ENCODE data around the gene GPC6.

- TF ChIP-seq CTCF (IDR thresholded peaks at IDR 0.05; ENCODE audit: low read depth, low read length) (no peak), EZH2phosphoT487 (IDR thresholded peaks at IDR 0.05; ENCODE audit: low read depth) (no peak)
These were observed 33.0 kb downstream of the GPC6 start for GRCh38 chr13:93259527-93260080.
